GM18870 (cell line): ENCODE measurements around the gene HLF.

Source experiments
- ATAC-seq: cut with Tn5 transposase; IDR thresholded peaks from one replicate; pipeline ENCODE4 v1.9.1; 2021; ENCODE audit warnings: moderate library complexity; ENCODE audit not compliant: unreplicated experiment

HLF gene

DNA sequence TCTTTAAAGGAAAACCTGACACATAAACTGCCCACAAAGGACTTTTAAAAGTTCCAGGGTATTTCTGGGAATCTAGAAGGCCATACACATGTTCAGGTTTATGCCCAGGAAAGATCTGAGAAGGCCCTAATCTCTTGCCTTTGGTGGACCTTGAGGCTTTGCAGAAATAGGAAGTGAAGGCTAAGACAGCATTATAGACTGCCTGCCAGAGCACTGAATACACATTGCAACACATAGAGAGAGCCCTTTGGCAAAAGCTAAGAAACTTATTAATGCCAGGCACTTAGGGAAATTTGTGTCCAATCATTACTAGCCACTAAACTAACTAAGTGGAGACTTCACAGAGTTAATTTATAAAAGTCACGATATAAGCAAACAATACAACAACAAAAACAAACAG is 86.5 kb downstream of the HLF start:
- ATAC-seq: no peak

DNA sequence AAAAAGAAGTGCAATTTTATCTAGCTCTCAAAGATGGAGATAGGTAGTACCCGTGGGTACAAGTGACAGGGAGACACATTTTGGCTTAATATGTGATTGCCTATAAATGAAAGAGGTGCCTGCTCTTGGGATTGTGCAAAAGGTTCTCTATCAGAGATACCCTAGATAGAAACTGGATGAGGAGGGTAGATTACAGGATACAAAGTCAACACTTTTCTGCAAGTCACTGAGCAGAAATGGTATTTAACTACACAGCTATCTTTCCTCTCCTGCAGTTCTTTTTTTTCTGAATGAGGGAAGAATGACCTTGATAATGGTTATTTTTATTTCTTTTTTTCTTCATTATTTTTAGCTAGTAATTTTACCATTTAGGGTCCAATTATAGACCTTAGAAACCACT is 89.2 kb downstream of the HLF start:
- no peak for ATAC-seq

DNA sequence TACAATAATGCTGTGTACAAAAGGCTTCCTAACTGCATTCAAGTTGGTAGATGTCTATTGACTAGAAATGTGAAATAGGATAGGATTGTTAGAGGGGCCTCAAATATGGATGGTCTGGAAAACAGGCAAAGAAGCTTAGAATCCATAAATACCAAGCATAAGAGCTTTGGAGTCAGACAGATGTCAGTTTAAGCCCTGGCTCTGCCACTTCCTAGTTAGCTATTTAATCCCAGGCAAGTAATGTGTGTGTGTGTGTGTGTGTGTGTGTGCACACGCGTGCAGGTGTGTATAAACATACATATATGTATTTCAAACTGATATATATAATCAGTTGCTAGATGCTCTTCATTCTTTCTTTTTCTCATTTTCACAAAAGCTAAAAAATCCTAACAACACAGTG is 90.2 kb downstream of the HLF start:
- no peak for ATAC-seq

DNA sequence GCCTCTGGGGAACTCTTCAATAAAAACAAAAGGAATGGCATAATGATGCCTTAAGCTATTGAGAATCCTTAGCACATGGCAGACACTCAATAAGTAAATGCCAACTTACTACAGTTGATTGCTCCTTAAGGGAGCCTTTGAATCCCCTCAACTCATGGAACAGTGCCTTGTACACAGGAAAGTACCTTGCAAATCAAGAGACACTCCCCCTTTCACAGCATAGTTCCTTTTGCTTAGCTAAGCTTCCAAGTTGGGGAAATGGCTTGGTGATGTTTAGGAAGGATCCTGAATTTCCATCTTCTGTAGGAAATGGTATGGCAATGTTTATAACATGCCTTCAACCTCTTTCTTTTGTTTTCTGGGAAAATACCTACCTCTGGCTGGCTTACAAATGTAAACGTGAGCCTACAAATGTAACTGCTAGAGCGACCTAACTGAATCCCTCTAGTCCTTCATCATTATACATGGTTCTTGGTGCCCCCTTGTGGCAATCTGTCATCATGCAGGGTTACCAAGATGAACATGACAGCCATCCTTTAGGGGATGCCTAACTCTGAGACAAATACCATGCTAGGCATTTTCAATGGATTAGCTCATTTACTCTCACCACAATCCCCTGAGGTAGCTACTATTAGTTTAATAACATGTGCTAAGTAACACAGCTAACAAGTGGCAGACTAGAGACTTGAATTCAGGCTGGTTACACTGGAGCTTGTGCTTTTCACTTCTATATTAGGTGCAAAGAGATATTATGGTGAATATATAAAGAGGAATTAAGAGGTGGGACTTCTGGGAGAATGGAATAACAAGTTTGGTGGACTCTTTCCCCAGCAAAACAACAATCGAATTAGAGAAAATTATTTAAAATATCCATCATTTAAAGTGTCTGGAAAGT is 91.9 kb downstream of the HLF start:
- ATAC-seq: peak; percentile 95

DNA sequence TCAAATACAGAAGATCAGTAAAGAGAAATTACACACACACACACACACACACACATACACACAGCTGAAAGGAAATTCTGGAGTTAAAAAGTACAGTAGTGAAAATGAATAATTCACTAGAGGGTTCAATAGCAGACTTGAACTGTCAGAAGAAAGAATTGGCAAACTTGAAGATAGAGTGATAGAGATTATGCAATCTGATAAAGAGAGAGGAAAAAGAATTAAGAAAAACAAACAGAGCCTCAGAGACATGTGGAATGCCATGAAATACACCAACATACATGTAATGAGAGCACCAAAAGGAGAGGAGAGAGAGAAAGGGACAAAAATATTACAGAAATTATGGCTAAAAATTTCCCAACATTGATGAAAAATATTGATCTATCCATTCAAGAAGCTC is 96.2 kb downstream of the HLF start:
- no peak for ATAC-seq

DNA sequence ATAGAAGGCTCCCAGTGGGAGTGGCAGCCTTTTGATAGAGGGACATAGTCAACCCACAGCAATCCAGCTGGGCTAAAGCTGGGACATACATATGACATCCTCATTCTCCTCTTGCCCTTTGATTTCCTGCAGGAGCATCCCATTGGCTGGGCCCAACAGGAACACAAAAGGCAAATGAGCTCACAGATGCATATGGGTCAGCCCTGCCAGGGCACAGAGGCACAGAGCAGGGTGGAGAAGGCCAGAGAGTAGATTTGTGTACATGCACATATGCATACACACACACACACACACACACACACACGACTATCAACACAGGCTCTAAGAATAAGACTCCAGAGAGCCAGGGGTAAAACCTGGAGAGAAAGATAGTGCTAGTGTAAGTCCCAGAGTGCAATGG is 98.3 kb downstream of the HLF start:
- ATAC-seq: no peak

DNA sequence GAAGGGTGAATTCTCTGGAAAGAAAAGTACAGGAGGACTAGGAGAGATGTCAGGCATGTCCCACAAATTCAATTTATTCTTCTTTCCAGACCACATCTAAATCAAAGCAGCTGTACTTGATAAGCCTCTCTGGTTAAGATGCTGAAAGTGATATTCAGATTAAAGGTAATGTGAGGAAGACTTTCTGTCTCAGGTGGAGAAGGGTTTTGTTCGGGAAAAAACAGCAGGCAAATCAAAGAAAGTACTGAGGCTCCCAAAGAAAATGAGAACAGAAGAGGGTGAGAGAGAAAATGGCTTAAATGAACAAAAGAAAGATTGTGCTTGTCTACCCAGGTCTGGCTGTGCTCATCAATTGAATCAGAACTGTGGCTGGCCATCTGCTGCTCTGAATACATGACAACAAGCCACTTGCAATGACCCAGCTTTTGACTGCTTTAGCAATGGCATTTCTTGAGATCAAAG is 101.3 kb downstream of the HLF start:
- ATAC-seq: no peak

DNA sequence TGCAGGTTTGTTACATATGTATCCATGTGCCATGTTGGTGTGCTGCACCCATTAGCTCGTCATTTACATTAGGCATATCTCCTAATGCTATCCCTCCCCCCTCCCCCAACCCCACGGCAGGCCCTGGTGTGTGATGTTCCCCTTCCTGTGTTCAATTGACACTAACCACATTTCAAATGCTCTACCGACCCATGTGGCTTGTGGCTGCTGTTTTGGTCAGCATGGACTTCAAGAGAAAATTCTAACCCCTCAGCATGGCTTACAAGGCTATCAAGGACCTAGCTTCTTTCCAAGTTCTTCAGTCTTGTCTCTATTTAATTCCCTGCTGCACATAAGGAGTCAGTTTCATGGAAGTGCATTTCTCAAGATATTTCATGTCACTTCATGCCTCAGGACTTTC is 103.9 kb downstream of the HLF start:
- ATAC-seq: no peak
